Pancreas (tissue), 10 donors: ENCODE data around the gene ERC1. TPM values are rescaled to one million over a fixed set of nuclear protein-coding genes. Genes with fewer than 3 reads are reported as not detected.

Source experiments
- ATAC-seq, 4 donors: fragments of 200-7000 bp; cut with Tn5 transposase; one replicate each; pipeline versions ENCODE4 v1.8.0 to v1.9.1; 2020; ENCODE audit warnings: mild to moderate bottlenecking in 4 of 4, moderate library complexity in 4 of 4
- DNase-seq, 6 donors: peaks; one replicate each; pipeline ENCODE4 v3.0.0-alpha.2; 2020
- FAIRE-seq: peaks from 2 replicates; lab custom pipeline; 2012; peaks lifted over from hg19 to GRCh38; lab: Jason Lieb, UNC
- H3K27ac ChIP-seq, 4 donors: fragments of 200-600 bp; sonication (generic); 1 replicate in 3 of 4; 2 replicates in 1 of 4; pipeline versions ENCODE4 v1.5.0 to v1.8.0; 2020
- H3K27me3 ChIP-seq, 4 donors: fragments of 200-600 bp; one replicate each; pipeline ENCODE4 v1.8.0; 2021
- H3K36me3 ChIP-seq, 3 donors: fragments of 200-600 bp; sonication (generic) in 1 of 3; one replicate each; pipeline versions ENCODE4 v1.5.0 to v1.8.0; 2020 to 2021
- H3K4me1 ChIP-seq, 3 donors: fragments of 200-600 bp; one replicate each; pipeline ENCODE4 v1.8.0; 2021
- H3K4me3 ChIP-seq, 4 donors: fragments of 200-600 bp; sonication (generic) in 2 of 4; one replicate each; pipeline versions ENCODE4 v1.5.0 to v1.8.0; 2020 to 2021
- H3K9me3 ChIP-seq, 4 donors: fragments of 200-600 bp; one replicate each; pipeline ENCODE4 v1.8.0; 2021
- WGBS, 2 donors: extraction: QIAGEN DNeasy Blood & Tissue Kit; methylation state at CpG; one replicate each; pipeline ENCODE4 v1.1.7; 2013; 5-methylcytosine and 5-hydroxymethylcytosine counted together
- intact Hi-C, 3 donors: fragments of 100-400 bp; cut with DNase I; formaldehyde crosslinking; loops; one replicate each; pipeline versions ENCODE4 v1.11.1 to v1.14.2; 2022
- polyA plus RNA-seq, 2 donors: library from polyadenylated mRNA; stranded (reverse); fragments of 200-250 nt; gene quantifications; one replicate each; pipeline ENCODE4 v1.2.3, GENCODE V29; 2013
- total RNA-seq, 6 donors: library from RNA; stranded (reverse); fragmentation: NEBNext Ultra II Directional in 4 of 6; extraction: Animal tissue kit (Norgen Biotek cat#: 25700) in 4 of 6; gene quantifications; one replicate each; pipeline versions ENCODE4 v1.2.1 to v1.2.4, GENCODE V29; 2021 to 2023
- TF ChIP-seq, protein P1 (sequence below), 4 donors: fragments of 200-600 bp; sonication (generic) in 3 of 4; IDR thresholded peaks; one replicate each; pipeline versions ENCODE4 v1.5.0 to v1.8.0; 2021; ENCODE audit warnings: antibody characterized with exemption in 4 of 4
- donor health status: healthy with polysubstance abuse.
- donor health status: DM: no; HTN: no; CAD: no; lungs with moderate emphysema.
- donor health status: DM: no; HTN: no; CAD: no.
- donor health status: control.
- donor health status: control.
- donor health status: Bipolar disorder and iron deficiency.
- donor health status: DM: yes; HTN: yes; CAD: no.
- donor health status: DM: no; HTN: no; CAD: no.
- donor health status: DM: no; HTN: no; CAD: no.
- donor health status: DM: yes; HTN: yes; CAD: no.

ERC1 gene
- total and polyA plus RNA-seq, 8 donors: 4.1 to 41.4 (median 20.5) TPM

DNA sequence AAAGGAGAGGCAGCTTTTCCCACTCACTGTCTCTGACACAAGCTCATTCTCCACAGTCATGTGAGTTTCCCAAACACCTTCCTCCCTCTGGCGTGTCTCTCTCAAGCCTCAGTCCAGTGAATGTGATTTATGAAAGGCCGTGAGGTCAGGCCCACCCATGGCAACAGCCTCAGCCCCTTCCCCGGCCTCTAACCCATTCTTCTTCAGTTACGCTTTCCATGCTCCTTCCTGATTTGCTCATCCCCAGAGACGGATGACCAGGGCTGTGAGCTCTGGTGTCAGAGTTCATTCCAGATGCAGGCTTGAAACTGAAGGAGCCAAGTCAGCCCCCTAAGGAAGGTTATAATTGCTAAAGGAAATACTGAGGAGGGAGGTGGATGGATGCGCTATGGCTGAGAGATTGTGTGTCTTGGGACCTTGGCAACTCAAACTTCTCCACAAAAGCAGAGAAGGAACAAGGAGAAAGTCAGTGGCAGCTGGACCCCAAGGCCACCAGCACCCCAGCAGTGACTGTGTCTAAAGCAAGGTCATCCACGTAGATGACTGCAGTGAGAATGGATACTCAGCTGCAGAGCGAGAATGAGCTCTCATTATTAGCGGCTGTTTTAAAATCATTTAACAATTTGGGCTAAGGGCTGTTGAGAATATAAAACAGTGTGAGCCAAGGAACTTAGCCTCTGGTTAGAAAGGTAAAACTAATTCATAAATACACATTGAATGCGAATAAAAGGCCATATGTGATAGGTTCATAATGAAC is 519.2 kb downstream of the ERC1 start:
- Histone ChIP-seq H3K27ac (no peak overlapping the region), H3K9me3 (no peaks in the 10 kb centered on the region), H3K36me3 (no peaks in the 10 kb centered on the region), H3K4me1 (no peaks in the 10 kb centered on the region), H3K27me3 (no peaks in the 10 kb centered on the region), H3K4me3 (no peak overlapping the region)
- WGBS, 2 donors: 70 to 73% methylated on average over 10 of the region's 10 CpGs
- no peak for FAIRE-seq
- intact Hi-C loops: no loop called here
- no peak for DNase-seq
- no peak for ATAC-seq
- TF ChIP-seq, protein P1, sequence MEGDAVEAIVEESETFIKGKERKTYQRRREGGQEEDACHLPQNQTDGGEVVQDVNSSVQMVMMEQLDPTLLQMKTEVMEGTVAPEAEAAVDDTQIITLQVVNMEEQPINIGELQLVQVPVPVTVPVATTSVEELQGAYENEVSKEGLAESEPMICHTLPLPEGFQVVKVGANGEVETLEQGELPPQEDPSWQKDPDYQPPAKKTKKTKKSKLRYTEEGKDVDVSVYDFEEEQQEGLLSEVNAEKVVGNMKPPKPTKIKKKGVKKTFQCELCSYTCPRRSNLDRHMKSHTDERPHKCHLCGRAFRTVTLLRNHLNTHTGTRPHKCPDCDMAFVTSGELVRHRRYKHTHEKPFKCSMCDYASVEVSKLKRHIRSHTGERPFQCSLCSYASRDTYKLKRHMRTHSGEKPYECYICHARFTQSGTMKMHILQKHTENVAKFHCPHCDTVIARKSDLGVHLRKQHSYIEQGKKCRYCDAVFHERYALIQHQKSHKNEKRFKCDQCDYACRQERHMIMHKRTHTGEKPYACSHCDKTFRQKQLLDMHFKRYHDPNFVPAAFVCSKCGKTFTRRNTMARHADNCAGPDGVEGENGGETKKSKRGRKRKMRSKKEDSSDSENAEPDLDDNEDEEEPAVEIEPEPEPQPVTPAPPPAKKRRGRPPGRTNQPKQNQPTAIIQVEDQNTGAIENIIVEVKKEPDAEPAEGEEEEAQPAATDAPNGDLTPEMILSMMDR (IDR thresholded peaks at IDR 0.05): no peak

DNA sequence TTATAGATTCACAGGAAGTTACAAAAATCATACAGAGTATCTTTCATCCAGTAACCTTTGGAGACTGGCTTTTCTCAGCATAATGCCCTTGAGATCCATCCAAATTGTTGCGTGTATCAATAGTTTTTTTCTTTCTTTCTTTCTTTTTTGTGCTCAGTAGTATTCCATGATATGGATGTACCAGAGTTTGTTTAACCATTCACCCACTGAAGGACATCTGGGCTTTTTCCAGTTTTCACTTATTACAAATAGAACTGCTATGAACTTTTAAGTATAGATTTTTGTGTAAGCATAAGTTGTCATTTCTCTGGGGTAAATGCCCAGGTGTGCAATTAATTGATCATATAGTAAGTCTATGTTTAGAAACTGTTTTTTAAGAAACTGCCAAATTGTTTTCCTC is 524.0 kb downstream of the ERC1 start:
- no peaks in the 10 kb centered on the region for H3K36me3 ChIP-seq
- 94% methylated on average over 1 of the region's 1 CpG for WGBS, 2 donors
- FAIRE-seq: no peak
- H3K9me3 ChIP-seq: no peaks in the 10 kb centered on the region
- H3K4me1 ChIP-seq: no peaks in the 10 kb centered on the region
- DNase-seq: no peak
- H3K4me3 ChIP-seq: no peak overlapping the region
- no peak for ATAC-seq
- H3K27me3 ChIP-seq: no peaks in the 10 kb centered on the region
- no peak overlapping the region for H3K27ac ChIP-seq
- intact Hi-C loops: no loop called here
- TF ChIP-seq, protein P1 (IDR thresholded peaks at IDR 0.05): no peak

DNA sequence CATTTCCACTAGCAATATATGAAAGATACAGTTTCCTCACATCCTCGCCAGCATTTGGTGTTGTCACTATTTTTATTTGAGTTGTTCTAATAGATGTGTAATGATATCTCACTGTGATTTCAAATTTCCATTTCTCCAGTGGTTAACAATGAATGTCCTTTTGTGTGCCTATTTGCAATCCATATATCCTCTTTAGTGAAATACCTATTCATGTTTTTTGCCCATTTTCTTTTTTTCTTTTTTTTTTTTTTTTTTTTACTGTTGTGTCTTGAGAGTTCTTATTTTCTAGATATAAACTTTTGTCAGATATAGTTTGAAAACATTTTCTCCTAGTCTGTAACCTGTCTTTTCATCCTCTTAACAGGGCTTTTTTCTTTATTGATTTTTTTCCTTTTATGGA is 524.4 kb downstream of the ERC1 start:
- Histone ChIP-seq H3K27me3 (no peaks in the 10 kb centered on the region), H3K4me1 (no peaks in the 10 kb centered on the region), H3K36me3 (no peaks in the 10 kb centered on the region), H3K4me3 (no peak overlapping the region), H3K27ac (no peak overlapping the region), H3K9me3 (no peaks in the 10 kb centered on the region)
- TF ChIP-seq, protein P1 (IDR thresholded peaks at IDR 0.05): no peak
- no peak for FAIRE-seq
- no peak for DNase-seq
- intact Hi-C loops: no loop called here
- no peak for ATAC-seq
- WGBS, 2 donors: 97 to 98% methylated on average over 1 of the region's 1 CpG

DNA sequence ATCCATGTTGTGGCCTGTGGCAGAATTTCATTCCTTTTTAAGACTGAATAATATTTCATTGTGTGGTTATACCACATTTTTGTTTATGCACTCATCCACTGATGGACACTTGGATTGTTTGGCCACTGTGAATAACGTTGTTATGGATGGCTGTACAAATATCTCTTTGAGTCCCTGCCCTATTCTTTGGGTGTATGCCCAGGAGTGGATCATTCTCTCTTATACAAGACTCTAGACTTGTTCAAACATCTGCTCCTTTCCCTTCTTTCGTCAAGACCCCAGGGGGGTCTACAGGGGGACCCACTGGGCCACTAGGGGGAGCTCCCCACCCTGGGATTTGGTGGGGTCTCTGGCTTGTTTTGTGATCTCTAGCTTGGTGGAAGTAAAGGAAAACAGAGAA is 526.0 kb downstream of the ERC1 start:
- H3K4me1 ChIP-seq: no peaks in the 10 kb centered on the region
- DNase-seq: no peak
- H3K4me3 ChIP-seq: no peak overlapping the region
- FAIRE-seq: no peak
- WGBS, 2 donors: 14 to 27% methylated on average over 2 of the region's 2 CpGs
- H3K9me3 ChIP-seq: no peaks in the 10 kb centered on the region
- TF ChIP-seq, protein P1 (IDR thresholded peaks at IDR 0.05): no peak
- intact Hi-C loops: no loop called here
- no peaks in the 10 kb centered on the region for H3K27me3 ChIP-seq
- no peak for ATAC-seq
- no peaks in the 10 kb centered on the region for H3K36me3 ChIP-seq
- no peak overlapping the region for H3K27ac ChIP-seq
